ENCODE results near the gene MTMR12. TPM values are rescaled to one million over a fixed set of nuclear protein-coding genes. Genes with fewer than 3 reads are reported as not detected.
"Not testable (repeated sequence)": the region's sequence is repeated elsewhere in the genome, so short reads cannot be mapped to it uniquely, and the experiment has no call there.

The MTMR12 gene
- polyA plus RNA-seq, 1 donor, result 19.1 TPM

DNA sequence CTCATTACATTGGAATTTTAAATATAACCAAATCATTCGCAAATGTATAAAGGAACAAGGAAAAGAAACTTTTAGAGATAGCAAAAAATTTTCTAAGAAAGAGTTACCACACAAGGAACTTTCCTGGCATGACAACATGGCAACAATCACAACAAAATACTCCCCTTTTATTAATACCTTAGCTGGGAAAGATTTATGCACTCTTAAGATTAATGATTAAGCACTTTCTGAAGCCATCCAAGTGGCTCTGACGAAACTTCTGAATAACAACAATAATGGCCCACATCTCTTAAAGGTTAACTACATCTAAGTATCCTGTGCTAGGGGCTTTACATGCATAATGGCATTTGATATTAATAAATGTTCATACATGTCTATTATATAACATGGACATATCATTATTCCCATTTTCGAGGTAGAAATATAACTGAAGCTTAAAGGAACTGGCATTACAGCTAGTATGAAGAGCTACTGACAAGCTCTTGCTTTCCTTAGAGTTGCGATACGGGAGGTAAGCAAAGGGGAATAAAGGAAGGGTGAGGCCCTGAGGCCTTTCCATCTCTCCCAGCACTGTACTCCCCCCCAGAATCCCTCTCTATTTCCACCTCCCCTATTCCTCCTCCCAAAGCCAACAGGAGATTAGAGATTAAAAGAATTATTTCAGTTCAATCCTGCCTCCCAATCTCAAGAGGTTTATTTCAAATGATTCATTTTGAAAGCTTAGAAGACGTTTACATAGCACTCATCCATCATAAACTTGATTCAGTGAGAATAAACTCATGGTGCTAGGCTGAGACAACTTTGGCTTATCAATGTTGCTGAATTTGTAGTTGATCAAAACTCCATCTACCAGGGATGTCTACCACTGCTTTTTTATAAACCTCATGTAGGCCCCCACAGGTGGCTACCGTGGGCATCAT, 9.6 kb downstream of the MTMR12 start:
- Histone ChIP-seq H3K4me1 (ENCODE audit: control insufficient read depth, insufficient read depth, low read length) (peaks cover 11% of the 10 kb centered on the region), H3K4me3 (ENCODE audit: low read length) (no peak overlapping the region), H3K9me3 (ENCODE audit: control insufficient read depth, low read depth, low read length) (no peaks in the 10 kb centered on the region), H3K36me3 (ENCODE audit: control insufficient read depth, insufficient read depth, low read length) (peaks cover 3% of the 10 kb centered on the region), H3K27ac (ENCODE audit: low read length) (peak overlapping the region; percentile 49), H3K27me3 (ENCODE audit: control insufficient read depth, insufficient read depth, low read length) (no peaks in the 10 kb centered on the region)
- 88% methylated on average over 1 of the region's 7 CpGs for WGBS (ENCODE audit: insufficient coverage, low lambda C conversion rate)
- peak in 1 of 2 donors; percentile 54 for DNase-seq

- Histone ChIP-seq H3K27ac (ENCODE audit: low read length) (no peak overlapping the region), H3K36me3 (ENCODE audit: control insufficient read depth, insufficient read depth, low read length) (peaks cover 3% of the 10 kb centered on the region), H3K9me3 (ENCODE audit: control insufficient read depth, low read depth, low read length) (no peaks in the 10 kb centered on the region), H3K4me1 (ENCODE audit: control insufficient read depth, insufficient read depth, low read length) (peaks cover 6% of the 10 kb centered on the region), H3K4me3 (ENCODE audit: low read length) (no peak overlapping the region), H3K27me3 (ENCODE audit: control insufficient read depth, insufficient read depth, low read length) (no peaks in the 10 kb centered on the region)
- no peak for DNase-seq
- 100% methylated on average over 1 of the region's 2 CpGs for WGBS (ENCODE audit: insufficient coverage, low lambda C conversion rate)
Measured at GRCh38 chr5:32301891-32302290, 10.8 kb downstream of the MTMR12 start.

DNA sequence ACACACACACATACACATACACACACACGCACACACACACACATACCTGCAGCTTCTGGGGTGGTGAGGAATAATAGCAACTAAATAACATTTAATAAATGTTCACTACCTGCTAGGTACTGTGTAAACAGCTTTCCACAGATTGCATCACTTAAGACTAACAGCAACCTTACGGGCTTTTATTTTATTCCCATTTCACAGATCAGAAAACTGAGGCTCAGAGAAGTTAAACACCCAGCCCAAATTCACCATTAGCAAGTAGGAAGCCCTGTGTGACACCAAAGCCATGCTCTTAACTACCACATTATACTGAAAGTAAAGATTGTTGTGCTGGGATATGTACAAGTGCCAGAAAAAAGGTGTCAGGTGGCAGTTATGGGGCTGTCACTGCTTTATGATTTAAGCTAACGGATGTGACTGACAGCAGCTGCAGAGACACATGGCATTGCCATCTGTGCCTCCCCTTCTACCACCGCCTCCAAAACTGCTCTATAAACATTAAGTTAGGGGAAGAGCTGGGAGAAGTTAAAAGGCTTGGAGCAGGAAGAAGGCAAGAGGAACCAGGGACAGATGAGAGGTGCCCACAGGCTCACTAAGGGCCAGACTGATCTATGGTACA, 13.6 kb downstream of the MTMR12 start:
- no peak overlapping the region for H3K27ac ChIP-seq (ENCODE audit: low read length)
- no peaks in the 10 kb centered on the region for H3K27me3 ChIP-seq (ENCODE audit: control insufficient read depth, insufficient read depth, low read length)
- no peak overlapping the region for H3K4me3 ChIP-seq (ENCODE audit: low read length)
- WGBS (ENCODE audit: insufficient coverage, low lambda C conversion rate), result no CpG with 5 or more reads among the region's 4 CpGs
- peaks cover 6% of the 10 kb centered on the region for H3K4me1 ChIP-seq (ENCODE audit: control insufficient read depth, insufficient read depth, low read length)
- H3K36me3 ChIP-seq (ENCODE audit: control insufficient read depth, insufficient read depth, low read length), result peaks cover 16% of the 10 kb centered on the region
- H3K9me3 ChIP-seq (ENCODE audit: control insufficient read depth, low read depth, low read length), result no peaks in the 10 kb centered on the region
- DNase-seq, result no peak

- H3K27me3 ChIP-seq (ENCODE audit: control insufficient read depth, insufficient read depth, low read length), result no peaks in the 10 kb centered on the region
- DNase-seq, result no peak
- H3K27ac ChIP-seq (ENCODE audit: low read length), result no peak overlapping the region
- H3K4me3 ChIP-seq (ENCODE audit: low read length), result no peak overlapping the region
- no CpG with 5 or more reads among the region's 5 CpGs for WGBS (ENCODE audit: insufficient coverage, low lambda C conversion rate)
- no peaks in the 10 kb centered on the region for H3K9me3 ChIP-seq (ENCODE audit: control insufficient read depth, low read depth, low read length)
- H3K36me3 ChIP-seq (ENCODE audit: control insufficient read depth, insufficient read depth, low read length), result peaks cover 24% of the 10 kb centered on the region
- H3K4me1 ChIP-seq (ENCODE audit: control insufficient read depth, insufficient read depth, low read length), result peaks cover 1% of the 10 kb centered on the region
Measured at GRCh38 chr5:32298059-32298415, 14.7 kb downstream of the MTMR12 start.

- no peak for DNase-seq
- H3K27me3 ChIP-seq (ENCODE audit: control insufficient read depth, insufficient read depth, low read length), result no peaks in the 10 kb centered on the region
- no peak overlapping the region for H3K27ac ChIP-seq (ENCODE audit: low read length)
- no peaks in the 10 kb centered on the region for H3K9me3 ChIP-seq (ENCODE audit: control insufficient read depth, low read depth, low read length)
- H3K4me1 ChIP-seq (ENCODE audit: control insufficient read depth, insufficient read depth, low read length), result no peaks in the 10 kb centered on the region
- no CpG with 5 or more reads among the region's 2 CpGs for WGBS (ENCODE audit: insufficient coverage, low lambda C conversion rate)
- H3K4me3 ChIP-seq (ENCODE audit: low read length), result no peak overlapping the region
- H3K36me3 ChIP-seq (ENCODE audit: control insufficient read depth, insufficient read depth, low read length), result peaks cover 25% of the 10 kb centered on the region
Measured at GRCh38 chr5:32297181-32298058, 15.3 kb downstream of the MTMR12 start.

DNA sequence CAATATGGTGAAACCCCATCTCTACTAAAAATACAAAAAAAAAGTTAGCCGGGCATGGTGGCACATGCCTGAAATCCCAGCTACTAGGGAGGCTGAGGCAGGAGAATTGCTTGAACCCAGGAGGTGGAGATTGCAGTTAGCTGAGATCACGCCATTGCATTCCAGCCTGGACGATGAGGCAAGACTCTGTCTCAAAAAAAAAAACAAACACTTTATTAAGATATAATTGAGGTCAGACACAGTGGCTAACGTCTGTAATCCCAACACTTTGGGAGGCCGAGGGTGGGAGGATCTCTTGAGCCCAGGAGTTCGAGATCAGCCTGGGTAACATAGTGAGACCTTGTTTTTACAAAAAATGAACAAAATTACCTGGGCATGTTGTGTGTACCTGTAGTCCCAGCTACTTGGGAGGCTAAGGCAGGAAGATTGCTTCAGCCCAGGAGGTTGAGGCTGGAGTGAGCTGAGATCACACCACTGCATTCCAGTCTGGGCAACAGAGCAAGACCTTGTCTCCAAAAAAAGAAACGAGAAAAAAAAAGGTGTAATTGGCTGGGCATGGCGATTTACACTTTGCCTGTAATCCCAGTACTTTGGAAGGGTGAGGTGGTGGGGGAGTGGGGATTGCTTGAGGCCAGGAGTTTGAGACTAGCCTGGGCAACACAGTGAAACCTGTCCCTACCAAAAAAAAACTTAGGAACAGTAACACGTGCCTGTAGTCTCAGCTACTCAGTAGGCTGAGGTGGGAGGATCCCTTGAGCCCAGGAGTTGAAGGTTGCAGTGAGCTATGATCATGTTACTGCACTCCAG, 16.6 kb downstream of the MTMR12 start:
- not testable (repeated sequence) for H3K27me3 ChIP-seq (ENCODE audit: control insufficient read depth, insufficient read depth, low read length); H3K4me3 ChIP-seq (ENCODE audit: low read length); DNase-seq; H3K27ac ChIP-seq (ENCODE audit: low read length); H3K9me3 ChIP-seq (ENCODE audit: control insufficient read depth, low read depth, low read length); H3K4me1 ChIP-seq (ENCODE audit: control insufficient read depth, insufficient read depth, low read length)
- peaks cover 27% of the 10 kb centered on the region for H3K36me3 ChIP-seq (ENCODE audit: control insufficient read depth, insufficient read depth, low read length)
- WGBS (ENCODE audit: insufficient coverage, low lambda C conversion rate), result 90% methylated on average over 2 of the region's 9 CpGs

DNA sequence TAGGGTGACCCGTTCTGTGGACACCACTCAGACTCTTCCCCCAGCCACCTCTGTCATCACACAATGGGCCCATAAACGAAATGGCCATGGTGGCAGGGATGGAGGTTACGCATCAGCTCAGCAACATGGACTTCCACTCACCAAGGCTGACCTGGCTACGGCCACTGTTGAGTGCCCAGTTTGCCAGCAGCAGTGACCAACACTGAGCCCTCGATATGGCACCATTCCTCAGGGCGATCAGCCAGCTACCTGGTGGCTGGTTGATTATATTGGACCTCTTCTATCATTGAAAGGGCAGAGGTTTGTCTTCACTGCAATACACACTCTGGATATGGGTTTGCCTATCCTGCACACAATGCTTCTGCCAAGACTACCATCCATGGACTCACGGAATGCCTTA, 21.1 kb downstream of the MTMR12 start:
- Histone ChIP-seq H3K27me3 (ENCODE audit: control insufficient read depth, insufficient read depth, low read length) (no peaks in the 10 kb centered on the region), H3K4me1 (ENCODE audit: control insufficient read depth, insufficient read depth, low read length) (no peaks in the 10 kb centered on the region), H3K27ac (ENCODE audit: low read length) (no peak overlapping the region), H3K9me3 (ENCODE audit: control insufficient read depth, low read depth, low read length) (no peaks in the 10 kb centered on the region), H3K4me3 (ENCODE audit: low read length) (no peak overlapping the region), H3K36me3 (ENCODE audit: control insufficient read depth, insufficient read depth, low read length) (peaks cover 24% of the 10 kb centered on the region)
- DNase-seq, result no peak
- WGBS (ENCODE audit: insufficient coverage, low lambda C conversion rate), result no CpG with 5 or more reads among the region's 7 CpGs

DNA sequence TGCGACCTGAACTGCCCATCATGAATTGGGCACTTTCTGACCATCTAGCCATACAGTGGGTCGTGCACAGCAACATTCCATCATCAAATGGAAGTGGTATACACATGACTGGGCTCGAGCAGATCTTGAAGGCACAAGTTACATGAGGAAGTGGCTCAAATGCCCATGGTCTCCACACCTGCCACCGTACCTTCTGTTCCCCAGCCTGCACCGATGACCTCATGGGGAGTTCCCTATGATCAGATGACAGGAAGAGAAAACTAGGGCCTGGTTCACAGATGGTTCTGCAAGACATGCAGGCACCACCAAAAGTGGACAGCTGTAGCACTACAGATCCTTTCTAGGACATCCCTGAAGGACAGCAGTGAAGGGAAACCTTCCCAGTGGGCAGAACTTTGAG, 21.8 kb downstream of the MTMR12 start:
- Histone ChIP-seq H3K27ac (ENCODE audit: low read length) (no peak overlapping the region), H3K9me3 (ENCODE audit: control insufficient read depth, low read depth, low read length) (no peaks in the 10 kb centered on the region), H3K27me3 (ENCODE audit: control insufficient read depth, insufficient read depth, low read length) (no peaks in the 10 kb centered on the region), H3K4me1 (ENCODE audit: control insufficient read depth, insufficient read depth, low read length) (no peaks in the 10 kb centered on the region), H3K36me3 (ENCODE audit: control insufficient read depth, insufficient read depth, low read length) (peaks cover 19% of the 10 kb centered on the region), H3K4me3 (ENCODE audit: low read length) (no peak overlapping the region)
- no peak for DNase-seq
- no CpG with 5 or more reads among the region's 5 CpGs for WGBS (ENCODE audit: insufficient coverage, low lambda C conversion rate)

GRCh38 chr5:32290501-32290900, 22.2 kb downstream of the MTMR12 start:
- H3K9me3 ChIP-seq (ENCODE audit: control insufficient read depth, low read depth, low read length); H3K4me3 ChIP-seq (ENCODE audit: low read length); H3K27me3 ChIP-seq (ENCODE audit: control insufficient read depth, insufficient read depth, low read length); H3K4me1 ChIP-seq (ENCODE audit: control insufficient read depth, insufficient read depth, low read length); H3K27ac ChIP-seq (ENCODE audit: low read length); DNase-seq: not testable (repeated sequence)
- no CpG with 5 or more reads among the region's 3 CpGs for WGBS (ENCODE audit: insufficient coverage, low lambda C conversion rate)
- peaks cover 18% of the 10 kb centered on the region for H3K36me3 ChIP-seq (ENCODE audit: control insufficient read depth, insufficient read depth, low read length)
